ENCODE measurements around the gene FOXO6.

- TF ChIP-seq, protein P1, sequence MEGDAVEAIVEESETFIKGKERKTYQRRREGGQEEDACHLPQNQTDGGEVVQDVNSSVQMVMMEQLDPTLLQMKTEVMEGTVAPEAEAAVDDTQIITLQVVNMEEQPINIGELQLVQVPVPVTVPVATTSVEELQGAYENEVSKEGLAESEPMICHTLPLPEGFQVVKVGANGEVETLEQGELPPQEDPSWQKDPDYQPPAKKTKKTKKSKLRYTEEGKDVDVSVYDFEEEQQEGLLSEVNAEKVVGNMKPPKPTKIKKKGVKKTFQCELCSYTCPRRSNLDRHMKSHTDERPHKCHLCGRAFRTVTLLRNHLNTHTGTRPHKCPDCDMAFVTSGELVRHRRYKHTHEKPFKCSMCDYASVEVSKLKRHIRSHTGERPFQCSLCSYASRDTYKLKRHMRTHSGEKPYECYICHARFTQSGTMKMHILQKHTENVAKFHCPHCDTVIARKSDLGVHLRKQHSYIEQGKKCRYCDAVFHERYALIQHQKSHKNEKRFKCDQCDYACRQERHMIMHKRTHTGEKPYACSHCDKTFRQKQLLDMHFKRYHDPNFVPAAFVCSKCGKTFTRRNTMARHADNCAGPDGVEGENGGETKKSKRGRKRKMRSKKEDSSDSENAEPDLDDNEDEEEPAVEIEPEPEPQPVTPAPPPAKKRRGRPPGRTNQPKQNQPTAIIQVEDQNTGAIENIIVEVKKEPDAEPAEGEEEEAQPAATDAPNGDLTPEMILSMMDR (conservative IDR thresholded peaks at IDR 0.05; ENCODE audit: low read depth in 2 of 2): no peak
- TF ChIP-seq EZH2phosphoT487 (IDR thresholded peaks at IDR 0.05; ENCODE audit: unreplicated experiment) (no peak), NANOG (IDR thresholded peaks at IDR 0.05; ENCODE audit: borderline replicate concordance) (no peak), CREB1 (CRISPR knock-in tag; IDR thresholded peaks at IDR 0.05; ENCODE audit: low read depth) (no peak), POLR2AphosphoS5 (IDR thresholded peaks at IDR 0.05; ENCODE audit: low read depth) (no peak), JUNB (IDR thresholded peaks at IDR 0.05; ENCODE audit: unreplicated experiment) (no peak), STAT1 (IDR thresholded peaks at IDR 0.05; ENCODE audit: unreplicated experiment) (no peak), REST (IDR thresholded peaks at IDR 0.05; ENCODE audit: unreplicated experiment) (no peak), ZNF114 (CRISPR knock-in tag; IDR thresholded peaks at IDR 0.05) (no peak), EZH2 (IDR thresholded peaks at IDR 0.05; ENCODE audit: low read depth, unreplicated experiment) (no peak), ETS1 (IDR thresholded peaks at IDR 0.05) (no peak)
Observed at GRCh38 chr1:41361495-41362356, 492 bp downstream of the FOXO6 start.
